CD4-positive, alpha-beta T cell treated with Interleukin-2 at 100 ng/mL for 4 hours (primary cell): Measurements from ENCODE around the gene CASP6.

Experiments used
- DNase-seq: peaks from one replicate; pipeline ENCODE4 v3.0.0-alpha.2; 2020; ENCODE audit warnings: low spot score

Gene CASP6

DNA sequence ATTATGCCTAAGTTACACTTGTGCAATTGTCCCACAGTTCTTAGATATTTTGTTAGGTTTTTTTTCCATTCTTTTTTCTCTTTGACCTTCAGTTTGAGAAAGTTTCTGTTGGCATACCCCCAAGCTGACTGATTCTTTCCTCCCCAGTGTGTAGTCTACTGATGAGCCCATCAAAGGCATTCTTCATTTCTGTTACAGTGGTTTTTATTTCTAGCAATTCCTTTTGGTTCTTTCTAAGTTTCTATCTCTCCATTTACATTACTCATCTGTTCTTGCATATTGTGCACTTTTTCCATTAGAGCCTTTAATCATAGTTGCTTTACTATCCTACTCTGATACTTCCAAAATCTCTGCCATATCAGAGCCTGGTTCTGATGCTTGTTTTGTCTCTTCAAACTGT, 31.9 kb downstream of the CASP6 start:
- DNase-seq = no peak

DNA sequence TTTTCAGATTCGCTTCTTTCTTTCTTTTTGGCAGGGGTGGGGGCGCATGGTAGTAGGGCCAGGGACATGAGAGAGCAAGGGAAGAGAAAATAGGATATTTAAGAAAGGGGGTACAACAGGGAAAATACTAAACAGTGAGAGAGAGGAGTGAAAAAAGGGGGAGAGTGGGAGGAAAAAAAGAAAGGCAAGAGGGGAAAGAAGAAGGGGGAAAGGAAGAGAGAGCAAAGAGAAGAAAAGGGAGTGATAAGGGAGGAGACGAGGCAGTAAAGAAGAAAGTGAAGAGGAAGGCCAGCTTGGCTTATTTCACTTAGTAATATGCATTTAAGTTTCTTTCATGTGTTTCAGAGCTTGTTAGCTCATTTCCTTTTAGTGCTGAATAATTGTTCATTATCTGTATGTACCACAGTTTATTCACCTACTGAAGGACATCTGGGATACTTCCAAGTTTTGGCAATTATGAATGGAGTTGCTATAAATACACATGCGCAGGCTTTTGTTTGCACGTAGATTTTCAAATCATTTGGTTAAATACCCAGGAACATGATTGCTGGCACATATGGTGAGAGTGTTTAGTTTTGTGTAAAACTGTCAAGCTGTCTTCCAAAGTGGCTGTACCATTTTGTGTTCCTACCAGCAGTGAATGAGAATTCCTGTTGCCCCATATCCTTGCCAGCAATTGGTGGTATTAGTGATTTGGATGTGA, 37.3 kb downstream of the CASP6 start:
- DNase-seq = no peak

DNA sequence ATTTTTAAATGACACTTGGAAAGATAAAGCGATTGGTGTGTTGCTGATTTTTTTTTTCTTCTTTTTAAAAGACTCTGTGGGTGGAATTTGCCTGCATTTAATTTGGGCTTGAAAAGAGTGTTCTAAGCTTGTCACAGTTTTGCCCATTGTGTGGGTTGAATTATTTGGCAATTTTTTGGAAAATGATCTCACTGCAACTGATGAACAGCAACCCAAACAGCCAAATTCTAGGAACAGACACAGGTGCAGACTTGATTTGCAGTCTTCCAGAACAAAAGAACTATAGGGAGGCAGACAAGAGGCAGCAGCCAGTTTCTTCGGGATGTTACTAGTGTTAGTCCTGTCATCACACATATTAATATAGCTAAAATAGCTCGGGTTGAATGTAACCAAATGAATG, 40.5 kb downstream of the CASP6 start:
- no peak for DNase-seq

DNA sequence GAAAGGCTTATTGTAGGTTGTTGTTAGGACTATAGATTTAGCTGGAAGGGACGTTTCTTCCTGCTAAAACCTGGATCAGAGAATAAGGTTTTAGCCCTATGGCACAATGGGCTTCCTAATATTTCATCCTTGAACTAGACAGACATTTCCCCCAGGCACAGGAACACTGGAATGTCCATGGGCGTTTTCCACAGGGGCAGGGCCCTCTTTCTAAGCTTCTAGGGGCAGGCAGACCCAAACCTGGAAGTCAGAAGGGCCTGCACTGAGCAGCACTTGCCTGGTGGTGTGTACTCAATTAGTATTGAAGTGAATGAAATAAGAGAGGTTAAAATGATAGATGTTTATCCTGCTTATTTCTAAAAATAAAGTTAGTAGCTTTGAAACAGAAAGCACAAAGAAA, 41.1 kb downstream of the CASP6 start:
- no peak for DNase-seq

DNA sequence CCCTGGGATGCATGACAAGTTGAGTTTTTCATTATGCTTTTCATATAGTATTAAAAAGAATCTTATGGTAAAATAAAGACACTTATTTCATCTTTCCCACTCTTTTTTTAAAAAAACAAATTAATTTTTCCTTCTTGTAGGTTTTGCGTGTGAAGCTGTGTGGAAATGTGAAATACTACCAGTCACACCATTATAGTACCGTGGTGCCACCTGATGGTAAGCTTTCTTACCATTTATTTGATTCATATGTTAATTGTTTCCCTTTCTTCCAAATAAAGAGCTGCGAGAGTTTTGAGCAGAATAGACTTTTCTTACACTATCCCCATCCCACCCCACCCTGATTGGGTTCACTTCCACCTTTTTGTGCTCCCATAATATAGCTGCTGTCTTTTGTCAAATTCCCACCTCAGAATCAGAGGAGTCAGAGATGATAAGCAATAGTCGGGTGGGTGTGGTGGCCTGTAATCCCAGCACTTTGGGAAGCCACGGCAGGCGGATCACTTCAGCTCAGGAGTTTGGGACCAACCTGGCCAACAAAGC, 44.3 kb downstream of the CASP6 start:
- DNase-seq = no peak

DNA sequence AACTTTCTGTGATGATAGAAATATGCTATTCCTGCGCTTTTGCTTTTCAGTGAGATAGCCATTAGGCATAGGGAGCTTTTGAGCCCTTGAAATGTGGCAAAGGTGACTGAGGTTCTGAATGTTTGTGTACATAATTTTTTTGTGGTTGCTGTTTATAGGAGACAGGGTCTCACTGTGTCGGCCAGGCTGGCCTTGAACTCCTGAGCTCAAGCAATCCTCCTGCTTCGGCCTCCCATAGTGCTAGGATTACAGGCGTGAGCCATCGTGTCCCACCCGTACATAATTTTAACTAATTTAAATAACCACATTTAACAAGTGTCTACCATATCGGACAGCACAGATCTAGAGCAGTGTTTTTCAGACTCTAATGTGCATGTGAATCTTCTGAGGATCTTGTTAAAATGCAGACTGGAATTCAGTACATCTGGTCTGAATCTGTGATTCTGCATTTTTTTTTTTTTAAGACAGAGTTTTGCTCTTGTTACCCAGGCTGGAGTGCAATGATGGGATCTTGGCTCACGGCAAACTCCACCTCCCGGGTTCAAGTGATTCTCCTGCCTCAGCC, 45.3 kb downstream of the CASP6 start:
- no peak for DNase-seq

DNA sequence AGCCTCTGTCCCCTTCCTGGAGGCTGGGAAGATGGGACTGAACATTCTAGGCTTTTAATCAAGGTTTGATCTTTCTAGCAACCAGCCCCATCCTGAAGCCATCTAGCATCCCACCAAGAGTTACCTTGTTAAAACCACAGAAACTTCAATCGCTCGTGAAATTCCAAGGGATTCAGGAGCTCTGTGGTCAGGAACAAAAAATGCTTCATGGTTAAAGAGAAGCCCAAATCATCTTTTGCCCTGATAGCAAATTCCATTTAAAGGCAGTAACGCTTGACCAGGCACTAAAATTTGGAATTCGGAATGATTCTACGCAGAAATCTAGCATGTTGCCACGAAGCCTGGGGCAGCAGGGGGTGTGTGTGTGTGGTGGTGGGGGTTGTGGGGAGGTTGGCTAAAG, 47.8 kb downstream of the CASP6 start:
- DNase-seq = no peak

DNA sequence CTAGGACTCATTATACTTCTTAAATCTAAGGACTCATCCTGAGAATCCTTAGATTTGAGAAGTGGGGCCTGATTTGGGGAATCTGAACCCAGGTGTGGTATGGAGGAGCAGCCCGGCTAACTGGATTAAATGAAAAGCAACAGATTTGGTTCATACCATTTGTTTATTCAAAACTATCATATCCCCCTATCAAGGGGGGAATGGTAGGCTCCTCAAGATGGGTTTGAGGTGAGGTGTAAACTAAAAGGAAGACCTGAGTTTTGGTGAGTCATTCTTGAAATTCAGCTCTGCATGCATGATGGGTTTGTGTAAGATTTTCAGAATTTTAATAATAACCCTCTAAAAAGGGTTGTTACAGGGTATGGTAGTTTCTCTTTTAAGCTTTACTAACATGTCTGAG, 53.4 kb downstream of the CASP6 start:
- DNase-seq = peak; percentile 81

DNA sequence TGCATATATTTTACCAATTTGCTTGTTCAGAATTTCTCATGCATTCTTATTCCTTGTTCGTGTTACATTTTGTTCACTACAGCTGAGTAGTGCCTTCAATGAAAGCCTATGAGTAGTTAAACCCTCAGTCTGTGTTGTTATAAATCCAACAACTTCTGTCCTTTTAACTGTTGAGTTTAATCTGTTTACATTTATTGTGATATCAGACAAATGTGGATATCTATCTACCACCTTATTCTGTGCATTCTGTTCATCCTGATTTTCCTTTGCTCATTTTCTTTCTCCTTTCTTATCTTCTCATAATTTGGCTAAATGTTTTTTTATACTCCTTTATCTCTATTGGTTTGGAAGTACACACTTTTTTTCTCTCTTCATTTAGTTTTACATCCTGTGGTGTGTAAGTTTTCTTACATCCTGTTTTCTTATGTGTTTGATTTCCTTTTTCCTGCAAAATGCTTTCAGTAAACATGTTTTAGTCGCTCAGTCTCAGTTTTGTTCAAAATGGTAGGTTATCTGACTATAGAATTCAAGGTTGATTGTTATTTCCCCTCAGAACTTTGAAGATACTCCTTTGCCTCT, 54.2 kb downstream of the CASP6 start:
- no peak for DNase-seq

DNA sequence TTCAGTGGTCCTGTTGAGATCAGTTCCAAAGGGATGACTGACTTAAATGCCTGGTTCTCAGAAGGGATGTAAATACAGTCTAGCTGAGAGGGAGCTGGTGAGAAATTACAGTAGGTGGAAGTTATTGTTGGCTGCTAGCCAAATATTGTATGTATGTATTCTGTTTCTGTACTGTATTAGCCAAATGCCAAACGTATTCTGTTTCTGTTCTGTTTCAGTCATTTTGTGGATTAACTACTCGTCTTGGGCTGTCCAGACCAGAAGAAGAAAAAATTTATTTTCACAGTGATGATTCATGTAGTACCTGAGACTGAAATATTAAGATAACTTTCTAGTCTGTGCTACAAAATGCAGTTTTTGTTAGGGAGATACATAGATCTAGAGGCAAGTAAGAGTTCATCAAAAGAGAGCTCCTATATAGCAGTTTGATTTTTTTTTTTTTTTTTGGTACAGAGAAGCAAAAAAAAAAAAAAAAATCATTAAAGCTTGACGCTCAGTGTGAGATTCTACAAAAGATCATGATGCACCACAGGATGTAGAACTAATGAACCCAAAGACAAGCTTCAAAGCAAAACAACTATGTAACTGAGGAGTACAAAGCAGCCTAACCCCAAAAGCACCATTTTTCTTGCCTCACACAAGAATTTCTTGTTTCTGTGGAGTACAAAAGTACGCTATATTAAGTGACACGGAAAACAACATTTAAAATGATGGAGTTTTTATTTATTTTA, 54.8 kb downstream of the CASP6 start:
- DNase-seq = peak; percentile 73

DNA sequence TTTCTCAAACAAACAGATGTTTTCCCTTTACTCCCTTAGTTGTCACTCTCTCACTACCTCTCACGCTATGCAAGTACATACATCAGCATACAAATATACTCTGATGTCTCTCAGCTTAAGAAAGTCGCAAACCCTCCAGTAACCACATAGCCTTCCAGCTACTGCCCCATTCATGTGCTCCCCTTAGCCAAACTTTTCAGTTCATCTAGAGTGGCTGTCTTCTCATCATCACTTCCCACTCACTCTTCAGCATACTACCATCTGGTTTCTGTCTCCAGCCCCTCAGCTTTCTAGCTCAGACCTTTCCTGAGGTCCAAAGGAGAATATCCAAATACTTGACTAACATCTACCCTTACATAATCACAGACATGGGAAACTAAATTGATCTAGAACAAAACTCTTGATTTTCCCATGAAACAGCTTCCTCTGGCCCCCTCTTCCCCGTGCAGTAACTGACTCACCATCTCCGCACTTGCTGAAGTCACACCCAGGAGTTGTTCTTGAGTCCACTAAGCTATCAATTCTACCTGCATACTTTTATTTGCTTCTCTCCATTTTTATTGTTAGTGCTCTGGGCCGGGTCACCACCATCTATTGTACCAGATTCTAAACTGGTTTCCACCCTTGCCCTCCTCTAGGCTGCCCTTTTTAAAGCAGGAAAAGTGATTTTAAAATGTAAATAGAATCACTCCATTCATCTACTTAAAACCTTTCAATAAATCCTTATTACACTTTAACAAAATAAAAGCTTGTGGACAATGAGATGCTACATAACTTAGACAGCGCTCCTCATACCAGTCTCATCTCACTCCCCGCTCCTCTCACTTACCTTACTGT, 57.2 kb downstream of the CASP6 start:
- DNase-seq = no peak

DNA sequence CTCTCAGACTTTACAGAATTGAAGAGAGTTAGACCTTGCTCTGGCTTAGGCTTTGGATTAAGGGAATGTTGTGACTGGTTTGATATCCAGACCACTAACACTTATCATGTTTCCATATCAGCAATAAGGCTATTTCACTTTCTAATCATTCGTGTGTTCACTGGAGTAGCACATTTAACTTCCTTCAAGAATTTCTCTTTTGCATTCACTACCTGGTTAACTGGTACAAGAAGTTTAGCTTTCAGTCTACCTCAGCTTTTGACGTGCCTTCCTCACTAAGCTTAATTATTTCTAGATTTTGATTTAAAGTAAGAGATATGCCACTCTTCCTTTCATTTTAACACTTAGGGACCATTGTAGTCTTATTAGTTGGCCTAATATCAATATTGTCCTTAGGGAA, 62.6 kb downstream of the CASP6 start:
- DNase-seq = no peak
